Measurements from ENCODE around the gene DVL3.

GRCh38 chr3:184158404-184158803 is 3.2 kb downstream of the DVL3 start:
- TF ChIP-seq CTCF (IDR thresholded peaks at IDR 0.05), result no peak
- no peak for TF ChIP-seq POLR2A (IDR thresholded peaks at IDR 0.05)

Measured in testis (tissue), 2 donors.